ENCODE data around the gene DHODH.

GRCh38 chr16:72012607-72013006 is 4.1 kb downstream of the DHODH start:
- no peak for TF ChIP-seq HEYL (CRISPR knock-in tag; IDR thresholded peaks at IDR 0.05)
- TF ChIP-seq, protein P1, sequence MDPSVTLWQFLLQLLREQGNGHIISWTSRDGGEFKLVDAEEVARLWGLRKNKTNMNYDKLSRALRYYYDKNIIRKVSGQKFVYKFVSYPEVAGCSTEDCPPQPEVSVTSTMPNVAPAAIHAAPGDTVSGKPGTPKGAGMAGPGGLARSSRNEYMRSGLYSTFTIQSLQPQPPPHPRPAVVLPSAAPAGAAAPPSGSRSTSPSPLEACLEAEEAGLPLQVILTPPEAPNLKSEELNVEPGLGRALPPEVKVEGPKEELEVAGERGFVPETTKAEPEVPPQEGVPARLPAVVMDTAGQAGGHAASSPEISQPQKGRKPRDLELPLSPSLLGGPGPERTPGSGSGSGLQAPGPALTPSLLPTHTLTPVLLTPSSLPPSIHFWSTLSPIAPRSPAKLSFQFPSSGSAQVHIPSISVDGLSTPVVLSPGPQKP (IDR thresholded peaks at IDR 0.05; ENCODE audit: low read depth, low read length) = no peak
- no peak for TF ChIP-seq POLR2A (IDR thresholded peaks at IDR 0.05; ENCODE audit: low read length)
- TF ChIP-seq EP300 (IDR thresholded peaks at IDR 0.05) = no peak
- TF ChIP-seq CEBPB (IDR thresholded peaks at IDR 0.05) = no peak
- TF ChIP-seq RAD21 (conservative IDR thresholded peaks at IDR 0.05 in 1 of 2, IDR thresholded peaks at IDR 0.05 in 1 of 2) = no peak
- TF ChIP-seq, protein P2, sequence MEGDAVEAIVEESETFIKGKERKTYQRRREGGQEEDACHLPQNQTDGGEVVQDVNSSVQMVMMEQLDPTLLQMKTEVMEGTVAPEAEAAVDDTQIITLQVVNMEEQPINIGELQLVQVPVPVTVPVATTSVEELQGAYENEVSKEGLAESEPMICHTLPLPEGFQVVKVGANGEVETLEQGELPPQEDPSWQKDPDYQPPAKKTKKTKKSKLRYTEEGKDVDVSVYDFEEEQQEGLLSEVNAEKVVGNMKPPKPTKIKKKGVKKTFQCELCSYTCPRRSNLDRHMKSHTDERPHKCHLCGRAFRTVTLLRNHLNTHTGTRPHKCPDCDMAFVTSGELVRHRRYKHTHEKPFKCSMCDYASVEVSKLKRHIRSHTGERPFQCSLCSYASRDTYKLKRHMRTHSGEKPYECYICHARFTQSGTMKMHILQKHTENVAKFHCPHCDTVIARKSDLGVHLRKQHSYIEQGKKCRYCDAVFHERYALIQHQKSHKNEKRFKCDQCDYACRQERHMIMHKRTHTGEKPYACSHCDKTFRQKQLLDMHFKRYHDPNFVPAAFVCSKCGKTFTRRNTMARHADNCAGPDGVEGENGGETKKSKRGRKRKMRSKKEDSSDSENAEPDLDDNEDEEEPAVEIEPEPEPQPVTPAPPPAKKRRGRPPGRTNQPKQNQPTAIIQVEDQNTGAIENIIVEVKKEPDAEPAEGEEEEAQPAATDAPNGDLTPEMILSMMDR (IDR thresholded peaks at IDR 0.05) = no peak

All from A549 (cell line).